Measurements from ENCODE around the gene CARS2.

CARS2 gene

DNA sequence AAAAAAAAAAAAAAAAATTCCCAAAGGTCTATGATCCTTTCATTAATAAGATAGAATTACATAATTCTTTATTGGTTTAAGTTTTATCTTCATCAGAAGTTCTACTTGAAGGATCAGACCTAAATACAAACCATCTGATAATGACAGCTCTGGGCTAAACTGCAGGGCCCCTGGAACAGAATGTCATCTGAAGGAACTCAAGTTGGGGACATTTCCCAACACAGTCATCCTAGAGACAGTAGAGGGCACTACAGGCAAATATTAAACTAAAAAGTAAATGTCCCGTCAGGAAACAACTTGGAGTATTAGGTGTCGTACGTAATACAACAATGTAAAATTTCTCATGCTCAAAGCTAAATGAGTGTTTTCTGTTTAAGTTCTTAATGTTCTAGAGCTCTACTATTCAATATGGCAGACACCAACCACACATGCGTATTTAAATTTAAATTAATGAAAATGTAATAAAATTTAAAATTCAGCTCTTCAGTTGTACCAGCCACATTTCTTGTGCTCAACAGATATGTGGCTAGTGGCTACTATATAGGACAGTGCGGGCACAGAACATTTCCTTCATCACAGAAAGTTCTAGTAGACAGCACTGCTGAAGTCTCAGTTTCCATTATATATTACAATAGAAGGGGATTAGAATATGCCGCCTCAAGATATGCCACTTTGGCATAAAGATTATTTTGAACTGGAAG lies 112.3 kb downstream of the CARS2 start:
- Histone ChIP-seq H3K36me3 (ENCODE audit: control insufficient read depth in 2 of 2, insufficient read depth in 1 of 2, low read length in 2 of 2) (no peaks in the 10 kb centered on the region), H3K4me3 (ENCODE audit: low read depth, low read length) (no peak overlapping the region), H3K27ac (ENCODE audit: extremely low read depth, low read depth, low read length) (no peak overlapping the region), H3K9me3 (ENCODE audit: control insufficient read depth, insufficient read depth, low read depth, low read length) (no peaks in the 10 kb centered on the region), H3K4me1 (ENCODE audit: control insufficient read depth, insufficient read depth, low read length) (no peaks in the 10 kb centered on the region)
- ChIA-PET POLR2A (interaction anchor here (1.0 kb wide), 1 partner anchor 122 kb away, joined by 3 read pairs; no protein-coding TSS in a partner anchor), CTCF (interaction anchor here (0.5 to 1.3 kb wide), 22 partner anchors 9 to 850 kb away, joined by 3 to 7 read pairs (median 3); no protein-coding TSS in a partner anchor)
- TF ChIP-seq ZNF274 (IDR thresholded peaks at IDR 0.05; ENCODE audit: low read length) (no peak), ZNF274 (tag by site-specific recombination; IDR thresholded peaks at IDR 0.05; ENCODE audit: borderline replicate concordance) (no peak), ZNF654 (tag by site-specific recombination; IDR thresholded peaks at IDR 0.05; ENCODE audit: low read depth) (peak; percentile 89), ZFHX2 (tag by site-specific recombination; conservative IDR thresholded peaks at IDR 0.05) (no peak), IKZF3 (tag by site-specific recombination; IDR thresholded peaks at IDR 0.05) (no peak), ZNF112 (tag by site-specific recombination; IDR thresholded peaks at IDR 0.05) (no peak), SP2 (tag by site-specific recombination; IDR thresholded peaks at IDR 0.05) (no peak), TRIM28 (IDR thresholded peaks at IDR 0.05; ENCODE audit: borderline replicate concordance, low read length) (no peak), ZNF366 (tag by site-specific recombination; conservative IDR thresholded peaks at IDR 0.05) (no peak), ZNF510 (tag by site-specific recombination; IDR thresholded peaks at IDR 0.05; ENCODE audit: insufficient replicate concordance) (no peak), OVOL3 (tag by site-specific recombination; IDR thresholded peaks at IDR 0.05) (no peak), ZNF610 (tag by site-specific recombination; IDR thresholded peaks at IDR 0.05; ENCODE audit: borderline replicate concordance) (no peak), ZNF514 (tag by site-specific recombination; IDR thresholded peaks at IDR 0.05) (no peak), ZNF133 (tag by site-specific recombination; IDR thresholded peaks at IDR 0.05) (0 out of 2 replicates have a peak, but pooled peaks have one; percentile 41), ZNF530 (tag by site-specific recombination; IDR thresholded peaks at IDR 0.05; ENCODE audit: low read depth) (no peak), YY1 (tag by site-specific recombination; IDR thresholded peaks at IDR 0.05) (no peak), ZBTB21 (tag by site-specific recombination; IDR thresholded peaks at IDR 0.05) (no peak), ZNF837 (tag by site-specific recombination; IDR thresholded peaks at IDR 0.05) (no peak), ZNF302 (tag by site-specific recombination; IDR thresholded peaks at IDR 0.05; ENCODE audit: low read depth) (no peak)
- TF ChIP-seq, protein P1, sequence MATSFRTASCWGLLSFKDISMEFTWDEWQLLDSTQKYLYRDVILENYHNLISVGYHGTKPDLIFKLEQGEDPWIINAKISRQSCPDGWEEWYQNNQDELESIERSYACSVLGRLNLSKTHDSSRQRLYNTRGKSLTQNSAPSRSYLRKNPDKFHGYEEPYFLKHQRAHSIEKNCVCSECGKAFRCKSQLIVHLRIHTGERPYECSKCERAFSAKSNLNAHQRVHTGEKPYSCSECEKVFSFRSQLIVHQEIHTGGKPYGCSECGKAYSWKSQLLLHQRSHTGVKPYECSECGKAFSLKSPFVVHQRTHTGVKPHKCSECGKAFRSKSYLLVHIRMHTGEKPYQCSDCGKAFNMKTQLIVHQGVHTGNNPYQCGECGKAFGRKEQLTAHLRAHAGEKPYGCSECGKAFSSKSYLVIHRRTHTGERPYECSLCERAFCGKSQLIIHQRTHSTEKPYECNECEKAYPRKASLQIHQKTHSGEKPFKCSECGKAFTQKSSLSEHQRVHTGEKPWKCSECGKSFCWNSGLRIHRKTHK (tag by site-specific recombination; IDR thresholded peaks at IDR 0.05): no peak
- TF ChIP-seq, protein P2, sequence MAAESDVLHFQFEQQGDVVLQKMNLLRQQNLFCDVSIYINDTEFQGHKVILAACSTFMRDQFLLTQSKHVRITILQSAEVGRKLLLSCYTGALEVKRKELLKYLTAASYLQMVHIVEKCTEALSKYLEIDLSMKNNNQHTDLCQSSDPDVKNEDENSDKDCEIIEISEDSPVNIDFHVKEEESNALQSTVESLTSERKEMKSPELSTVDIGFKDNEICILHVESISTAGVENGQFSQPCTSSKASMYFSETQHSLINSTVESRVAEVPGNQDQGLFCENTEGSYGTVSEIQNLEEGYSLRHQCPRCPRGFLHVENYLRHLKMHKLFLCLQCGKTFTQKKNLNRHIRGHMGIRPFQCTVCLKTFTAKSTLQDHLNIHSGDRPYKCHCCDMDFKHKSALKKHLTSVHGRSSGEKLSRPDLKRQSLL (tag by site-specific recombination; IDR thresholded peaks at IDR 0.05): no peak
- TF ChIP-seq, protein P3, sequence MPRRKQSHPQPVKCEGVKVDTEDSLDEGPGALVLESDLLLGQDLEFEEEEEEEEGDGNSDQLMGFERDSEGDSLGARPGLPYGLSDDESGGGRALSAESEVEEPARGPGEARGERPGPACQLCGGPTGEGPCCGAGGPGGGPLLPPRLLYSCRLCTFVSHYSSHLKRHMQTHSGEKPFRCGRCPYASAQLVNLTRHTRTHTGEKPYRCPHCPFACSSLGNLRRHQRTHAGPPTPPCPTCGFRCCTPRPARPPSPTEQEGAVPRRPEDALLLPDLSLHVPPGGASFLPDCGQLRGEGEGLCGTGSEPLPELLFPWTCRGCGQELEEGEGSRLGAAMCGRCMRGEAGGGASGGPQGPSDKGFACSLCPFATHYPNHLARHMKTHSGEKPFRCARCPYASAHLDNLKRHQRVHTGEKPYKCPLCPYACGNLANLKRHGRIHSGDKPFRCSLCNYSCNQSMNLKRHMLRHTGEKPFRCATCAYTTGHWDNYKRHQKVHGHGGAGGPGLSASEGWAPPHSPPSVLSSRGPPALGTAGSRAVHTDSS (tag by site-specific recombination; IDR thresholded peaks at IDR 0.05): no peak
- TF ChIP-seq, protein P4, sequence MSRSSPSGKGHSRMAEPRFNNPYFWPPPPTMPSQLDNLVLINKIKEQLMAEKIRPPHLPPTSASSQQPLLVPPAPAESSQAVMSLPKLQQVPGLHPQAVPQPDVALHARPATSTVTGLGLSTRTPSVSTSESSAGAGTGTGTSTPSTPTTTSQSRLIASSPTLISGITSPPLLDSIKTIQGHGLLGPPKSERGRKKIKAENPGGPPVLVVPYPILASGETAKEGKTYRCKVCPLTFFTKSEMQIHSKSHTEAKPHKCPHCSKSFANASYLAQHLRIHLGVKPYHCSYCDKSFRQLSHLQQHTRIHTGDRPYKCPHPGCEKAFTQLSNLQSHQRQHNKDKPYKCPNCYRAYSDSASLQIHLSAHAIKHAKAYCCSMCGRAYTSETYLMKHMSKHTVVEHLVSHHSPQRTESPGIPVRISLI (tag by site-specific recombination; IDR thresholded peaks at IDR 0.05): peak; percentile 84; the same call in 1 of the 2 replicates
- TF ChIP-seq, protein P5, sequence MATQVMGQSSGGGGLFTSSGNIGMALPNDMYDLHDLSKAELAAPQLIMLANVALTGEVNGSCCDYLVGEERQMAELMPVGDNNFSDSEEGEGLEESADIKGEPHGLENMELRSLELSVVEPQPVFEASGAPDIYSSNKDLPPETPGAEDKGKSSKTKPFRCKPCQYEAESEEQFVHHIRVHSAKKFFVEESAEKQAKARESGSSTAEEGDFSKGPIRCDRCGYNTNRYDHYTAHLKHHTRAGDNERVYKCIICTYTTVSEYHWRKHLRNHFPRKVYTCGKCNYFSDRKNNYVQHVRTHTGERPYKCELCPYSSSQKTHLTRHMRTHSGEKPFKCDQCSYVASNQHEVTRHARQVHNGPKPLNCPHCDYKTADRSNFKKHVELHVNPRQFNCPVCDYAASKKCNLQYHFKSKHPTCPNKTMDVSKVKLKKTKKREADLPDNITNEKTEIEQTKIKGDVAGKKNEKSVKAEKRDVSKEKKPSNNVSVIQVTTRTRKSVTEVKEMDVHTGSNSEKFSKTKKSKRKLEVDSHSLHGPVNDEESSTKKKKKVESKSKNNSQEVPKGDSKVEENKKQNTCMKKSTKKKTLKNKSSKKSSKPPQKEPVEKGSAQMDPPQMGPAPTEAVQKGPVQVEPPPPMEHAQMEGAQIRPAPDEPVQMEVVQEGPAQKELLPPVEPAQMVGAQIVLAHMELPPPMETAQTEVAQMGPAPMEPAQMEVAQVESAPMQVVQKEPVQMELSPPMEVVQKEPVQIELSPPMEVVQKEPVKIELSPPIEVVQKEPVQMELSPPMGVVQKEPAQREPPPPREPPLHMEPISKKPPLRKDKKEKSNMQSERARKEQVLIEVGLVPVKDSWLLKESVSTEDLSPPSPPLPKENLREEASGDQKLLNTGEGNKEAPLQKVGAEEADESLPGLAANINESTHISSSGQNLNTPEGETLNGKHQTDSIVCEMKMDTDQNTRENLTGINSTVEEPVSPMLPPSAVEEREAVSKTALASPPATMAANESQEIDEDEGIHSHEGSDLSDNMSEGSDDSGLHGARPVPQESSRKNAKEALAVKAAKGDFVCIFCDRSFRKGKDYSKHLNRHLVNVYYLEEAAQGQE (tag by site-specific recombination; IDR thresholded peaks at IDR 0.05): no peak
- TF ChIP-seq, protein P6, sequence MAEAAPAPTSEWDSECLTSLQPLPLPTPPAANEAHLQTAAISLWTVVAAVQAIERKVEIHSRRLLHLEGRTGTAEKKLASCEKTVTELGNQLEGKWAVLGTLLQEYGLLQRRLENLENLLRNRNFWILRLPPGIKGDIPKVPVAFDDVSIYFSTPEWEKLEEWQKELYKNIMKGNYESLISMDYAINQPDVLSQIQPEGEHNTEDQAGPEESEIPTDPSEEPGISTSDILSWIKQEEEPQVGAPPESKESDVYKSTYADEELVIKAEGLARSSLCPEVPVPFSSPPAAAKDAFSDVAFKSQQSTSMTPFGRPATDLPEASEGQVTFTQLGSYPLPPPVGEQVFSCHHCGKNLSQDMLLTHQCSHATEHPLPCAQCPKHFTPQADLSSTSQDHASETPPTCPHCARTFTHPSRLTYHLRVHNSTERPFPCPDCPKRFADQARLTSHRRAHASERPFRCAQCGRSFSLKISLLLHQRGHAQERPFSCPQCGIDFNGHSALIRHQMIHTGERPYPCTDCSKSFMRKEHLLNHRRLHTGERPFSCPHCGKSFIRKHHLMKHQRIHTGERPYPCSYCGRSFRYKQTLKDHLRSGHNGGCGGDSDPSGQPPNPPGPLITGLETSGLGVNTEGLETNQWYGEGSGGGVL (tag by site-specific recombination; IDR thresholded peaks at IDR 0.05): no peak

Data from HEK293 (cell line).